Measurements from ENCODE around the gene VTI1A.

Gene VTI1A

DNA sequence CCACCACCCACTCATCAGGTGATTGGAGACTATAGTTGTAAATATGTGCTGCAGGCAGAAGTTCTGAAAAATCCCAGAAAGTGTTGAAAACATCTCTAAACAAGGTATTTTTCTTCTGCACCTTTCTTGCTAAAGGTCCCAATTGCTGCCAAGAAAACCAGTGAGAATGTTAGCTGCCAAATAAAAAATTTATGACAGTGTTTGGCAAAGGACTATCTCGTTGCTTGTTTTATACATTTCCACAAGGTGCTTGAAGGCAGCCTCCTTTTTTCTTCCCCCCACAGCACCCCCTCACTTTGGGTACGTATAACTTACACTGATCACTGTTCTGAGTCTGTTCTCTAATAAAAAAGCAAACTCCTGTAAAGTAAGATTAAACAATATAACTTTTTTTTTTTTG is 344.4 kb downstream of the VTI1A start:
- TF ChIP-seq, protein P1, sequence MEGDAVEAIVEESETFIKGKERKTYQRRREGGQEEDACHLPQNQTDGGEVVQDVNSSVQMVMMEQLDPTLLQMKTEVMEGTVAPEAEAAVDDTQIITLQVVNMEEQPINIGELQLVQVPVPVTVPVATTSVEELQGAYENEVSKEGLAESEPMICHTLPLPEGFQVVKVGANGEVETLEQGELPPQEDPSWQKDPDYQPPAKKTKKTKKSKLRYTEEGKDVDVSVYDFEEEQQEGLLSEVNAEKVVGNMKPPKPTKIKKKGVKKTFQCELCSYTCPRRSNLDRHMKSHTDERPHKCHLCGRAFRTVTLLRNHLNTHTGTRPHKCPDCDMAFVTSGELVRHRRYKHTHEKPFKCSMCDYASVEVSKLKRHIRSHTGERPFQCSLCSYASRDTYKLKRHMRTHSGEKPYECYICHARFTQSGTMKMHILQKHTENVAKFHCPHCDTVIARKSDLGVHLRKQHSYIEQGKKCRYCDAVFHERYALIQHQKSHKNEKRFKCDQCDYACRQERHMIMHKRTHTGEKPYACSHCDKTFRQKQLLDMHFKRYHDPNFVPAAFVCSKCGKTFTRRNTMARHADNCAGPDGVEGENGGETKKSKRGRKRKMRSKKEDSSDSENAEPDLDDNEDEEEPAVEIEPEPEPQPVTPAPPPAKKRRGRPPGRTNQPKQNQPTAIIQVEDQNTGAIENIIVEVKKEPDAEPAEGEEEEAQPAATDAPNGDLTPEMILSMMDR (conservative IDR thresholded peaks at IDR 0.05; ENCODE audit: low read depth, low read length), result no peak
- no peak for DNase-seq (ENCODE audit: low read depth)
- H3K4me3 ChIP-seq (ENCODE audit: low read length), result no peak overlapping the region

DNA sequence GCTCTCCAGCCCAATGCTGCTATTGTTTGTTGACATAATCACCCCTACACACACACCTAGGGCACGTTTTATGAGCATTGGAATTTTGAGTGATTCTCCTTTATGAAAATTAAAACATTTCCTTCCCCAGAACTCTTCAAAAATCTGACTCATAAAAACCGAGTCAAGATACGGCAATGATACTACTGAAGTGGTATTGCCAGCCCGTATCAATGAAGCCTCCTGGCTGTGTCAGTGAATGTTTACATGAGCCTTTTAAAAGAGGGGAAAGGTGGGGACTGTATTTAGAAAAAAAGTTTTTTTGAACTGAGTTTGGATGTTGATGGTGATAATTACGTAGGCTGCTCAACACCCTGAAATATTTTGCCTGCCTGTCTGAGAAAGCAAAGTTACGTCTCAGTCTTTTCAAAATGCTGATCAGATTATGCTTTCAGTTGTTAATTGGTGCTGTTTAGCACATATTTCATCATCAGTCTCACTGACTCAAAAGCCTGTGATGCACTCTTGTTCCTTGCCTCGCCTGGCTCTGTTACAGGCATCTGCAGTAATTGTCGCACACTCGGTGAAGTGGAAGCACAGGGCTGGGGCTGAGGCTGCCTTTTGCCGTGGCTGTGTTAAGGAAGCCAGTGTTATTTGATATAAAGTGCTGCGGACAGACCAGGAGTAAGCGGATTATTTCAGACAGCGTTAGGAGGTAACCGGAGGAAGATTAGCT is 345.6 kb downstream of the VTI1A start:
- DNase-seq (ENCODE audit: low read depth), result peak; percentile 98

DNA sequence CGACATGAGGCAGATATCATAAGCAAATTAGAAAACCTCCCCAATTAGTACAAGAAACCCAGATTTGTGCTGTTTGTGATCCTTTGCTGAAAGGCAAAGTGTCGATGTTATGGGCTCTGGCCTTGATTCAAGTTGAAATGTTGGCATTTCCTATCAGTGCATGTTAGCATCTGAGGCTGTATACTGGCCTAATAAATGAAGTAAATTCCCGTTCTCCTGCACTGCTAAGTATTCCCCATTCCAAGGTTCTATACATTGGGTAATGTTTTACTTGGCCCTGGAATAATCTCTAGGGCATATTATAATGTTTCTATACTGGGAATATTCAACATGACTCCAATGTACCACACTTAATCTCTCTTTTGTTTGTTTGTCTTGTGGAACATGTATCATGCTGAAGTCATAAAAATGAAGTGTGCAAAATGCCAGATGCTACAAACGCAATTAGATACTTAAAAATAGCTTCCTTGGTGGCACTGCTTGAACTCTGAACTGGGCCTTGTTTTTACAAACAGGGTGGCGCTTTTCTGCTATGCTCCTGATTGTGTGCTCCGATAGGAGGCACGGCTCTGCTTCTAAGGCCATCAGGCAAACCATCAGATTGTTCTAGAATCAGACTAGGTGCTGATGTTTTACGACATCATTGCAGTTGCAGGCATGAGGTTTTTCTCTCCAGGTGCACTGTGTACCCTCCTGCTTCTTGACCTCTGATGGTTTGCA is 346.3 kb downstream of the VTI1A start:
- DNase-seq (ENCODE audit: low read depth), result no peak
- TF ChIP-seq, protein P1 (conservative IDR thresholded peaks at IDR 0.05; ENCODE audit: low read depth, low read length), result no peak
- peak overlapping the region; percentile 9 for H3K4me3 ChIP-seq (ENCODE audit: low read length)

More for the DNA sequence above, 345.6 kb downstream of the VTI1A start:
- no peak overlapping the region for H3K4me3 ChIP-seq (ENCODE audit: low read length)
- TF ChIP-seq, protein P1 (conservative IDR thresholded peaks at IDR 0.05; ENCODE audit: low read depth, low read length), result no peak

DNA sequence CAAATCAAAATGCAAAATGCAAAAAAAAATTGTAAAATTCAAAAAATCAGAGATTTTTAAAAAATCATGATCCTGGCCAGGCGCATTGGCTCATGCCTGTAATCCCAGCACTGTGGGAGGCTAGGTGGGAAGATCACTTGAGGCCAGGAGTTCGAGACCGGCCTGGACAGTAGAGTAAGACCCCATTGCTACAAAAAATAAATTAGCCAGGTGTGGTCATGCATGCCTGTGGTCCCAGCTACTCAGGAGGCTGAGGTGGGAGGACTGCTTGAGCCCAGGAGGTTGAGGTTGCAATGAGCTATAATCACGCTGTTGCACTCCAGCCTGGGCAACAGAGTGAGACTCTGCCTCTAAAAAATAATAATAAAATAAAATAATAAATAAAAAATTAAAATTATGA is 347.2 kb downstream of the VTI1A start:
- no peak overlapping the region for H3K4me3 ChIP-seq (ENCODE audit: low read length)
- TF ChIP-seq, protein P1 (conservative IDR thresholded peaks at IDR 0.05; ENCODE audit: low read depth, low read length), result no peak
- DNase-seq (ENCODE audit: low read depth), result no peak

DNA sequence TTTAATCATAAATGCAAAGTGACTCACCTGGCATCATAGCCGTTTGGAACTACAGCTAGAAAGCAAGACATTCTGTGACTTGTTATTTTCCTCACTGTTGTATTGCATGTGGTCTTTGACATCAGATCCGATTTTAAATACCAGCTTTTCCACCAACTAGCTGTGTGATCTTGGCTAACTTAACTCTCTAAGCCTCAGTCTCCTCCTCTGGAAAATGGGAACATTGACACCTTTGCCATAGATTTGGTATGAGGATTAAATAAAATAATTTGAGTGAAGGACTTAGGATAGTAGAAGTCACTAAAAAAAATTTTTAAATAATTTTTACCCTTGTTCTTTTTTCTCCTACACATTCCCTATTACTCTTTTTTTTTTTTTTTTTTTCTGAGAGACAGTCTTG is 348.1 kb downstream of the VTI1A start:
- H3K4me3 ChIP-seq (ENCODE audit: low read length), result no peak overlapping the region
- TF ChIP-seq, protein P1 (conservative IDR thresholded peaks at IDR 0.05; ENCODE audit: low read depth, low read length), result no peak
- DNase-seq (ENCODE audit: low read depth), result no peak

DNA sequence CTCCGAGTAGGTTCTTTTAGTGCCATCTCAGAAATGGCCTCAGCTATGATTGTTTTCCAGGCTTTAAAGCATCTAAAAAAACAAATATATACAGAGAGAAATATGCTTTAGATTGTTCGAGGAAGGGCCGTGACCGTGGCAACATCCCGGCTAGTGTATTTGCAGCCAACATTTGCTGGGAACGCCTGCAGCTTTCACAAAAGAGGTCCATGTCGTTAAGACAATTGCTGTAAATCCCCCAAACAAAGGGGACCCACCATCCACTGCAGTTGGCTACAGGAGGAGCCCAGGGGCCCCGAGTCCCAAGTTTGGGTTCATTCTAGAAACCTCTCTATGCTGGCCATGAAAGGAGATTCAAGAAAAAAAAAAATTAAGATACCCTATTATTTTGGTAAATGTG is 350.2 kb downstream of the VTI1A start:
- DNase-seq (ENCODE audit: low read depth), result no peak
- TF ChIP-seq, protein P1 (conservative IDR thresholded peaks at IDR 0.05; ENCODE audit: low read depth, low read length), result no peak
- H3K4me3 ChIP-seq (ENCODE audit: low read length), result no peak overlapping the region

DNA sequence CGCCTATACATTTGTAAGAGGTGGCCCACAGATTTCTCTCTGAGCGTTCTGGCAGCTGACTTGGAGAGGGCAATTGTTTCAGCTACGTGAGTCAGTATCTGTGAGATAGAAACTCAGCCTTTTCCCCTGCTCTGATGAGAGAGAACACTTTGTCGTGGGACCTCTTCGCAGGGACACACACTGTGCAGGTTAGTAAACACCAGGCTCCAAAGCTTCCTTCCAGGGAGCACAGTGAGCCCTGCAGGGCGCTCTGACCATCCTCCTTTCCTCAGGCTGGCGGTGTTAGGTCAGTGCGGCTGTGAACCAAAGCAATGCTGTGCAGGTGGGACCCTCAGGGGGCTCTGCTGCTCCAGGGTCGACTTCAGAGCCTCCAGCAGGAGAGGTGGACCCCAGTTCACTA is 350.8 kb downstream of the VTI1A start:
- no peak overlapping the region for H3K4me3 ChIP-seq (ENCODE audit: low read length)
- TF ChIP-seq, protein P1 (conservative IDR thresholded peaks at IDR 0.05; ENCODE audit: low read depth, low read length), result no peak
- DNase-seq (ENCODE audit: low read depth), result no peak
